Measurements from ENCODE around the gene PTK7. TPM values are rescaled to one million over a fixed set of nuclear protein-coding genes. Genes with fewer than 3 reads are reported as not detected.
"Not testable (repeated sequence)": the region's sequence is repeated elsewhere in the genome, so short reads cannot be mapped to it uniquely, and the experiment has no call there.

Gene PTK7
- total RNA-seq, 1 donor from 2014 or later: 2.7 TPM

DNA sequence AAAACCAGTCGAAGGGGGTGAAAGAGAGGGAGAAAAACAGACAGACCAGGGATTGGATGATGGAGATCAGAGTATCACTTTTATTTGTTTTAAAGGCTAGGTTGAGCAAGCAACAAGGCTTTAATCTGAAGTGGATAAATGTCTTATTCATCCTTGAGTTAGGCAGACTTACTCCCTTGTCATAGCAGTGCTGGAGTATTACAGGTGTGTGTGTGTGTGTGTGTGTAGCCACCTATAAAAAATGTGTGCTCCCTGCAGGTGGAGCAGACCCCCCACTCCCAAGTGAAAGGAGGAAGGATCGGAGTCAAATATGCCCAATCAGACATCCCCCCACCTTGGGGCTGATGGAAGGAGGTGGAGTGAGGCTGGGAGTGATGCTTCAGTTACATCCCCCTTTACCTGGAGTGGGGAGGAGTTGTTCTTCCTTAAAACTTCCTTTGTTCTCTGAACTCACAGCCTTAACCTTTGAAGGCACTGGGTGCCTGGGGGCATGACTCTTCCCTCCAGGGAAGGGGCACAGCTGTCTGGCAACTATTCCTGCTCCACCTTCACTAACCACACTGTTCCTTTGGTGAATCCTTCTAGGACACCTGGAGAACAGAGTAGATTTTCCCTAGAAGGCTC is 27.3 kb downstream of the PTK7 start:
- no peak for DNase-seq (ENCODE audit: low spot score)
- intact Hi-C loops (cut with DNase I): no loop called here

DNA sequence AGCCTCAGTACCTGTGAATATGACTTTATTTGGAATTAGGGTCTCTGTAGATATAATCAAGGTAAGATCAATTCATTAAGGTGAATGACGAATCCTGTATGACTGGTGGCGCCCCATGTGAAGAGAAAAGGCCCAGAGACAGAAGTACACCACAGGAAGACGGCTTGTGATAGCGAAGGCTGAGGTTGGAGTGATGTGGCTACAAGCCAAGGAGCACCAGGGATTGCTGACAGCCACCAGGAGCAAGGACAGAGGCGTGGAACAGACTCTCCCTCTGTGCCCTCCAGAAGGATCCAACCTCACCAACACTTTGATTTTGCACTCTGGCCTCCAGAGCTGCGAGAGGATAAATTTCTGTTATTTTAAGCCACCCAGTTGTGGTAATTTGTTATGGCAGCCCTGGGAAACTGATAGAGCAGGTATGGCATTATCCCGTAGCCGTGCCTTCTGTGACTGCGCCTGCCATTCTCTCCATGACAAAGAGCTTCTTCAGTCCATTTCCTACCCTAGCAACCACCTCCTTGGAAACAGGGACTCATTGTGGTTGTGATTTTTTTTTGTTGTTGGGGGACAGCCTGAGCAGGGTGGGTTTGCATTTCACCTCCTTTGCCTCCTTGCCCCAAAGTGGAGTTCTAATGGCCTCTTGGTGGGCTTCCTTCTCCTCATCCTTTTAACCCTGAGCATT is 29.6 kb downstream of the PTK7 start:
- intact Hi-C loops (cut with DNase I): no loop called here
- DNase-seq (ENCODE audit: low spot score): no peak

DNA sequence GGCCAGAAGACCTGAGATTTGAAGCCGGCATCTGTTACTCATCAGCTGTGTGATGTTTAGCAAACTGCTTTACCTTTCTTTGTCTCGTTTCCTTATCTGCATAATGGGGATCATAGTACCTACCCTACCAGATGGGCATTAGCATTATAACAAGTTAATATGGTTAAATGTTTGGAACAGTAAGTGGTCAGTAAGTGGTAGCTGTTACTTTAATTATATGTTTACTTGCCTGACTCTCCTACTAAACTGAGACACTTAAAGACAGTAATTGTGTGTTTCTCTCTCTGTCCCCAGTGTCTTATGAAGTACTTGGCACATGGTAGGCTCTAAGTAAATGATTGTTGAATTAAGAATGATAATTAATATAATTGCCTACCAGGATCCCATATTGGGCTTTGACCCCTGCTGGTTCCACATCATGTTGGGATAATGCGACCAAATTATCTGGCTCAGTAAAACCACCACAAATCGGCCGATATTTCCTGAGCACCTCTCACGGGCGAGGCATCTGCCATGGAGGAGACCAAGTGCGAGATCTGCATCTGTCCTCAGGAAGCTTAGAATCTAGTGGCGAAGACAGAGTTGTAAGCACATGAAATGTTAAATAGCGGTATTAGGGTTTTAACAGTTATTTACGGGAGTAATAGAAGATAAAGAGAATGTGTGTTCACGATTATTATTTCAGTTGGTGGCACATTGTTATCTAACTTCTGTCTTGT is 31.4 kb downstream of the PTK7 start:
- peak; percentile 33 for DNase-seq (ENCODE audit: low spot score)
- intact Hi-C loops (cut with DNase I): no loop called here

DNA sequence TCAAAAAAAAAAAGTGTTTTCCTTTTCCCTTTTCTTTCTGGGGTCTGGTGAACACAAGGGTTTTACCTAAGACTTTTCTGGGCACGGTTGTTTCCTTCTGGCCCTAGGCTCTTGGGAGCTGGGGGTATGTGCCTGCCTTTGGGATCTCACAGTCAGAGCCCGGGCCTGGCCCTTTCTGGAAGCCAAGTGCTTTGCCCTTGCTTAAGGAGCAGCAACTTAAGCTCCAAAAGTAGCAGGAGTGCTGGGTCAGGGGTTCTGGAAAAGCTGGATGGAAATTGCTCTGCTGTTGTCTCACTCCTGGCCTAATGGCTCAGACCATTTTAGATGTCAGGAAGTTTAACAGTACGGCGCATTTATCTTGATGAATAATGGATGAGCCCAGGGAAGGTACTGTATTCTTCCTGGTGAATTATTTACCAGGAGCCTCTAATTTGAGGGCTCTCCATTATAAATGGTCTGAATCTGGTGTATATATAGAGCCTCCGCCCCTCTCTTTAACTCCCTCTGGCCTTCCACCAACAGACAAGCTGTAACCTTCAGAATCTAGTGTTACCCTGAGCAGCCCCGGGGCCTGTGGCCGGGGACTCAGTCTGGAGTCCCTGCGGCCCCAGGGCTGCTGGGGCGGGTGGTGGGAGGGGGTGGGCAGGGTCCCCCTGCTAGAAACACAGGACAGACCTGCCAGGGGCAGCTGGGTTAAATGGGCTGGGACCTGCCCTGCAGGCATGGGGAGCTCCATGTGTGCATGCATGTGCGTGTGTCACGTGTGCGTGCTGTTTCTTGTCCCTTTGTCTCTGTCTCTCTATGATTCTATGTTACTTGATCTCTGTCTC is 37.5 kb downstream of the PTK7 start:
- intact Hi-C loops (cut with DNase I): no loop called here
- peak; percentile 56 for DNase-seq (ENCODE audit: low spot score)

DNA sequence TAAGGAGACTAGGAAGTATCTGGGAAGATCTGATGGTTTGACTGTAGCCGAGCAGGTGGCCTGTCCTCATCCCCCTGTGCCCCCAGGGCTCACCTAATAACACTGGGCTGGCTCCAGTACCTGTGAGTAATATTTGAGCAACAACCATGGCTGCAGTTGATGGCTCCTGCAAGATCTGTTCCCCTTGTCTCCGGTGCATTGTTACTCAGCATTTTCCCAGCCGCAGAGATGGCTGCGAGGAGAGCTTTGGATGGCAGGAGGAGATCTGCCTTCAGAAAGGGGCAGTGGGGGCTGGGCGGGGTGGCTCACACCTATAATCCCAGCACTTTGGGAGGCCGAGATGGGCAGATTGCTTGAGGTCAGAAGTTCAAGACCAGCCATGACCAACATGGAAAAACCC is 39.3 kb downstream of the PTK7 start:
- DNase-seq (ENCODE audit: low spot score): peak; percentile 27
- intact Hi-C loops (cut with DNase I): no loop called here

DNA sequence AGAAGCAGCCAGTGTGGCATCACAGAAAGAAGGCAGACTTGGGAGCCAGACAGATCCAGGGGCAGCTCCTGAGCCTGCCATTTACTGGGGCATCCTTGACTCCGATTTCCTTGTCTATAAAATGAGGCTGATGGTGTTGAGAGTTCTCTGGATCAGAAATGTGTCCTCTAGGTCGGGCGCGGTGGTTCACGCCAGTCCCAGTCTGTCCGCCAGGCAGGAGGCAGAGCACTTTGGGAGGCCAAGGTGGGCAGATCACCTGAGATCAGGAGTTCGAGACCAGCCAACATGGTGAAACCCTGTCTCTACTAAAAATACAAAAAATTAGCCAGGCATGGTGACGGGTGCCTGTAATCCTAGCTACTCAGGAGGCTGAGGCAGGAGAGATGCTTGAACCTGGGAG is 41.4 kb downstream of the PTK7 start:
- intact Hi-C loops (cut with DNase I): not testable (repeated sequence)
- peak; percentile 31 for DNase-seq (ENCODE audit: low spot score)

DNA sequence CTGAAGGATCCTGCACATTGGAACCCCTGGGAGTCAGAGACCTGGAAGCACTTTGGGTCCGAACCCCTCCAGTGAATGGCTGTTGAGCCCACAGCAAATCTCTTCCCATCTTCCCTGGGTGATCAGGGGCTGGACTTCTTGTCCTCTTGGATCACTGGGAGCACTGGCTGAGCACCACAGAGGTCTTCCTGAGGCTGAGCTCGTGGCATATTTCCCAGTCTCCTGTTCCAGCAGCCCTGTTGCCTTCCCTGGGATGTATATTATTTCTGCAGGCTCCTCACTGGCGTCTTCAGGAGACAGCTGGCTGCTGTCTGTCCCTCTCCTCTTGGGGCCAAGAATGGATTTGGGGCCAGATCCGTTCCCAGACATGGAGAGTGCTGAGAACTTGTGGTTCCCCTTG is 43.4 kb downstream of the PTK7 start:
- peak; percentile 43 for DNase-seq (ENCODE audit: low spot score)
- intact Hi-C loops (cut with DNase I): no loop called here

DNA sequence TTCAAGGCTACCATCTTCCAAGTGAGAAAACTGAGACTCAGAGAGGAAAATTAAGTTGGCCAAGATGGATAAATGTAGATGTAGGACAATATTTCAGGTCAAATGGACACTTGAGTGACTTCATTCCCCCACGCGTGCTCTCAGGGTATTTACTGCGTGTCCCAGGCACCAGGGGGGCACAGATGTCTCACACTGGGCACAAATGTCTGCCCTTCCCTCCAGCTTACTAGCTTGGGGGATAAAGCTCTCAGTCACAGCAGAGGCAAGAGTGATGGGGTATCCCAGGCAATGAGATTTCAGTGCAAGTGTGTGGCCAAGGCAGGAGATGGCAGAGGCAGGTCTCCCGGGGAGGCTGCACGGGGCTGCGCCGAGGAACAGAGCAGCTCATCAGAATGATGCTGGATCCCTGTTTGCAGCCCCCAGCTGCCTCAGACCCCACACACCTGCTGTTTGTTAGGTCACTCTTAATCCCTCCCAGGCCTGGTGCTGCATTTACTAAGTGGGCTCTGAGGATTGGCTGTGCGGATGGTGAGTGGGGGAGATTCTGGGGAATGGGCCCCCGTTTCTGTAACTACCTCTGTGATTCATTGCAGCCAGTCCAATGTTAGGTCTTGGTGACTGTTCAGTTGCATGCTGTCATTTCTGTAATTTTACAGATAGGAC is 44.1 kb downstream of the PTK7 start:
- intact Hi-C loops (cut with DNase I): no loop called here

DNA sequence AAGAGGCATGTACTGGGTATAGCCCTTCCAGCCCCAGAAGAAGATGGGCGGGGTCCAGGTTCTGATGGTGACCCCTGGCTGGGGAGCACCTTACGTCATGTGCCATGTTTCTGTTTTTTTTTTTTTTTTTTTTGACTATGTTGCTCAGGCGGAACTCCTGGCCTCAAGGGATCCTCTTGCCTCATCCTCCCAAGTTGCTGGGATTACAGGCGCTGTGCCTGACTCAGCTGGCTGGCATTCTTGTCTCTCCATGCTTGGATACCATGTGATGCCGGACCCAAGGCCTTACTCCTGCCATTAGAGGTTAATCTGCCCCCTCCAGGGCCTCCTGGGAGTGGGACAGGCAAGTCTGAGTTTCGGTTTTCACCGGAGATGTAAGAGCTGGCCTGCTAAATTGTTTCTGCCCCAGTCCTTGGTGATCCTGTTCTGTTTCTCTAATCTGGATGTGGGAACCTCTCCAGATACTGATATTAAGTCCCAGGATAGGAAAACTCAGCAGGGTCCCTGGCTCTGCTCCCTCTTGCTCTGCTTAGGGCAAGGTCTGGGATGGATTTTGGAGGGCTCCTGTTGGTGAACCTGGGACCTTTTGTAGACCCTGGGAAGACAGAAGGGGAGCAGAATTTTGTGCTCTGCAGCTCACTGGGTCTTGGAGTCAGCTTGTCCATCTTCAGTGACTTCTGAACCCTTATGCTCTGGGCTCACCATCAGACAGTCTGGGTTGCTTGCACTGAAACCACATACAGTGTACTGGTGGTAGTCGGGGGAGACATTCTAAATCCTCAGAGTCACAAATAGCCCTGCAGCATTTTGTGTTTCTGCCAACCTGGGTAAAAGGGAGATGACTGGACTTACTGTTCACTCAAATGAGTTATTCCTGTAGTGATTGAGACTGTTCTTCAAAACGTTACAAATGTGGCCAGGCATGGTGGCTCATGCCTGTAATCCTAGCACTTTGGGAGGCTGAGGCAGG is 45.1 kb downstream of the PTK7 start:
- peak; percentile 73 for DNase-seq (ENCODE audit: low spot score)
- intact Hi-C loops (cut with DNase I): no loop called here

More for the DNA sequence above, 44.1 kb downstream of the PTK7 start:
- DNase-seq (ENCODE audit: low spot score): peak; percentile 57

DNA sequence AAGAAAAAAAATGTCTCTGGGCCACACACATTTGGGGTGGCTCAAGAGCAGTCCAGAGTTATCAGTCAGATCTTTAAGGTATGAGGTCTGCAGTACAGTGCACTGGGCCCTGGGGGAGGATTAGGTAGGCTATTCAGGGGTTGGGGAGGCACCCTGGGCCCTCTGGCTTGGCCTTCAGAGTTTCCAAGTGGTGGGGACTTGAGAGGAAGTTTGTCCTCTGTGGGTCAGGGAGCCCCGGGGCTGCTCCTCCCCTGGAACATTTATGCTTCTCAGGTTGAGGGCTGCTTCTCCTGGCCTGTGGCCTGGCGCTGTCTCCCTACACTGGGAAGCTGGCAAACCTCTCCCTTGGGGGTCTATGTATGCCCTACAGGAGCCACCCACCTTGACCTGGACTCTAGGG is 46.0 kb downstream of the PTK7 start:
- DNase-seq (ENCODE audit: low spot score): peak; percentile 35
- intact Hi-C loops (cut with DNase I): no loop called here

DNA sequence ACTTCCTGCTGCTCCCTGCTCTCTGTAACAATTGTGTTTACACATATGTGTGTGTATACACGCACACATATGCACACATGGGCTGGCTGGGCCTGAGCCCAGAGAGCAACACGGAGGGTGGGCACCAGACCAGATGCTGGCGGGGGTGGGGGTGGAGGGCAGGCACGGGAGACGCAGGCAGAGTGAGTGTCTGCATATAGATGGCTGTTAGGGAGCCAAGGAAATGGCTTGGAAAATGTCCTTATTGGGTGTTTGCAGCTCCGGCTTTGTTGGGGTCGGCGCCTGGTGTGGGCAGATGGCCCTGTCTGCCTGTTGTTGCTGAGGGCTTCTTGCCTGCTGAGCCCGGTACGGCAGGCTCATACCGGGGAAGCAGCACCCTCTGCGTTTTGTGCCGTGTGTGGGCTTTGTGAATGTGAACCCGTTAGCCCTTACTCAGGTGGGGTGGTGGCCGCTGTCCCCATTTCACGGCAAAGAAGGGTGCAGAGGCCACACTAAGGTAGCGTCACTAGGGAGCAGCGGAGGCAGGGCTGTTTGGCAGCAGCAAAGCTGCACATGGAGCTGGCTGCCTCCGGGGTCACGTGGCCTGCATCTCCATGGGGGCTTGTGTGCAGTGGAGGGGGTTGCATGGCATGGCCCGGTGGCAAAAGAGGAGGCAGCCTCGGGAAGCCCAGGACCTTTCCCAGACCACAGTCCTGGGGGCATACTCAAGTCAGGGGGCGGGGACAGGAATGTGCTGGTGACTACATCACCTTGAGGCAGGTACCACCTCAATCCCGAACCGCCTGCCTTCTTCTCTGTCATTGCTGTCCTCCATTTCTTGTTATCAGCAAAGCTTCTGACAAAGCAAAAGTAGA is 47.6 kb downstream of the PTK7 start:
- no peak for DNase-seq (ENCODE audit: low spot score)
- intact Hi-C loops (cut with DNase I): no loop called here

DNA sequence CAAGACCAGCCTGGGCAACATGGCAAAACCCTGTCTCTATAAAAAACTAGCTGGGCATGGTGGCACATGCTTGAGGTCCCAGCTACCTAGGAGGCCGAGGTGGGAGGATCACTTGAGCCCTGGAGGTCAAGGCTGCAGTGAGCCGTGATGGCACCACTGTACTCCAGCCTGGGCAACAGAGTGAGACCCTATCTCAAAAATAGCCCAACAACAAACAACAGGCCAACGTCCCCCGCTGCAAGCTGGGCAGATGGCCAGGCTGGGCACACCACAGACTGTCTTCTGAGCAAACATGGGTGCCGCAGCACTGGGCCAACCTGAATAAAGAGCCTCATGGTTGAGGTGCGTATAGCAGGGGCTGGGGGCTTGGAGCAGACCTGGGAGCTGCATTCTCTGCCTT is 48.4 kb downstream of the PTK7 start:
- no peak for DNase-seq (ENCODE audit: low spot score)
- intact Hi-C loops (cut with DNase I): no loop called here

DNA sequence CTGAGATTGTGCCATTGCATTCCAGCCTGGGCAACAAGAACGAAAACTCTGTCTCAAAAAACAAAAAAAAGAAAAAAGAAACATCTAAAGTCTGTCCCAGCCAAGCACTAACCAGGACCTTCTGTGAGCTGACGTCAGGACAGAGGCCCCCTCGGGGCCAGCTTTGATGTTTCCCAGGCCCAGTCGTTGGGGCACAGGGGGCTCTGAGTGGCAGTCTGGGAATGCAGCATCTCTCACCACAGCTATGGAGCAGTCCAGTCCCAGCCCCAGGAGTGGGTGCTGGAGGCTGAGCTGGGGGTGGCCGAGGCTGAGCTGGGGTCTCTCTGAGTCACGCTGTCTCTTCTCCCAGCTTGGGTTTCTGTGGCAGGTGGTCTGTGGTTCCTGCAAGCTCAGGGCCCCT is 49.0 kb downstream of the PTK7 start:
- intact Hi-C loops (cut with DNase I): no loop called here

DNA sequence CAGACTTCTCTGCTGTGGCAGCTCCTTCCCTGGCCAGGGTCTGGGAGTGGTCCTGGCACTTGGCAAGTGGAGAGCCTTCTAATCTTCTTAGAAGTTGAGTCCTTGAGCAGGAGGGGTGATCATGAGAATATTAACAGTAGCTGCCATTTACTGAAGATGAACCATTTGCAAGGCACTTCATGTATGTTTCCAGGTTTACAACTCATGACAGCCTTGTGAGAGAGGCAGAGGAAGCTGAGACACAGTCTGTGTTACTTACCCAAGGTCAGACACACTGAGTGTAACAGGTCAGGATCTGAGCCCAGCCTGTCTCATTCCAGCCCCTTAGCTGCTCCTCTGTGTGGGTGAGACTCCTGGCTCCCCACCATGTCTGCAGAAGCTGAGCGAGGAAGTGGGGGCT is 49.4 kb downstream of the PTK7 start:
- intact Hi-C loops (cut with DNase I): no loop called here
- no peak for DNase-seq (ENCODE audit: low spot score)

More for the DNA sequence above, 49.0 kb downstream of the PTK7 start:
- DNase-seq (ENCODE audit: low spot score): no peak

DNA sequence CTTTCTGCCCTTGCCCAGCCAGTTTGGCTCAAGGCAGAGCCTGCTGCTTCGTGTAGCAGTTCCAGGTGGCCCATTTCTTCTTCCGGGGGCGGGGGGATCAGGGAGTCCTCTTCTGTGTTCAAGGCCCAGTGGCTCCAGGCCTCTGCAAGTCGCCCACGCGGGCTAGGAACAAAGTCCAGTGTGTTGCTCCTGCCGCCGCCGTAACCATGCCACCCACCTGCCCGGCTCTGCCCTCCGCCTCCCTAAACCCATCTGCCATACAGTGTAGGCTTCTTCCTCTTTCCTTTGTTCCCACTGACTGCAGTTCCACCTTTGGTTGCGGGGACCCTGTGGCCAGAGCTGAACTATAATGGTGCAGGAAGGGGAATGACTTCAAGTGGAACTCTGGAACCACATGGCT is 51.1 kb downstream of the PTK7 start:
- DNase-seq (ENCODE audit: low spot score): no peak
- intact Hi-C loops (cut with DNase I): no loop called here

DNA sequence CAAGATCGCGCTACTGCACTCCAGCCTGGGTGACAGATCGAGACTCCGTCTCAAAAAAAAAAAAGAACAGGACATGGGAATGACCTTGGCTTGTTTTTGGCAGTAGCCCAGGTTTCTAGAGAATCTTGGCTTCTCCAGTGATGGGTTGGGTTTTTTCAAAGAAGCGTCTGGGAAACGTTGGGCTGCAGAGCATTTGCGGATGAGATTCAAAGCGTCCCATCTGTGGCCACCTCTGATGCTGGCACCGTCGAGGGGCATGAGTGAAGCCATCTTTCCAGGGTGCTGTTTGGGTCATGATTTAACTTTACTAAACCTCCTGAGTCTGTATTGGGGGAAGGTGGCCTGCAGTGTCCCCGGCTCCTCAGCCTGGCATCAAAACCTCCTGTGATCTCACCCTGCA is 51.8 kb downstream of the PTK7 start:
- no peak for DNase-seq (ENCODE audit: low spot score)
- intact Hi-C loops (cut with DNase I): no loop called here

DNA sequence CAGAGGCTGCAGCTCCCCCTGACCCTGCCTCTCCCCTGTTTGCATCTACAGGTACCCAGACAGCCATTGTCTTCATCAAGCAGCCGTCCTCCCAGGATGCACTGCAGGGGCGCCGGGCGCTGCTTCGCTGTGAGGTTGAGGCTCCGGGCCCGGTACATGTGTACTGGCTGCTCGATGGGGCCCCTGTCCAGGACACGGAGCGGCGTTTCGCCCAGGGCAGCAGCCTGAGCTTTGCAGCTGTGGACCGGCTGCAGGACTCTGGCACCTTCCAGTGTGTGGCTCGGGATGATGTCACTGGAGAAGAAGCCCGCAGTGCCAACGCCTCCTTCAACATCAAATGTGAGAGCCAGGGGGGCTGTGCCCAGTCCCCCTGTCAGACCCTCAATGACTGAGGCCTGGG is 52.8 kb downstream of the PTK7 start:
- intact Hi-C loops (cut with DNase I): no loop called here
- no peak for DNase-seq (ENCODE audit: low spot score)

Measured in cardiac septum (tissue), 1 donor.